IMR-90 (cell line): ENCODE results near the gene VWDE. TPM values are rescaled to one million over a fixed set of nuclear protein-coding genes. Genes with fewer than 3 reads are reported as not detected.

Experiments used
- ATAC-seq: fragments of 200-7000 bp; cut with Tn5 transposase; 2 replicates; pipeline ENCODE4 v1.9.1; 2020; ENCODE audit warnings: low read depth, mild to moderate bottlenecking, moderate library complexity
- BruUV-seq: library from RNA; stranded (reverse); fragments of 400-500 nt; replicated peaks from 2 replicates; lab custom pipeline; 2021; lab: Mats Ljungman, UMichigan
- CTCF ChIA-PET: fragments of 300-600 bp; formaldehyde crosslinking; extraction: SDS; loops from one replicate; lab custom pipeline; 2021; ENCODE audit warnings: antibody characterized with exemption; lab: Yijun Ruan, JAX
- POLR2A ChIA-PET: fragments of 300-600 bp; sonication (Branson Sonifier 250); formaldehyde crosslinking; loops from one replicate; lab custom pipeline; 2022; ENCODE audit warnings: antibody characterized with exemption; ENCODE audit not compliant: unreplicated experiment; lab: Charles Lee
- DNase-seq: peaks from one replicate; pipeline ENCODE4 v3.0.0; 2013
- H2AFZ ChIP-seq: replicated peaks from 2 replicates; pipeline ENCODE3; 2013; ENCODE audit warnings: low read length, mild to moderate bottlenecking; ENCODE audit not compliant: poor library complexity
- H2AK5ac ChIP-seq: 2 replicates; pipeline ENCODE4 v1.6.1; 2013; ENCODE audit warnings: low read depth, low read length, inconsistent platforms
- H2AK9ac ChIP-seq: replicated peaks from 2 replicates; pipeline ENCODE3; 2013; ENCODE audit warnings: mild to moderate bottlenecking, low read depth, low read length, moderate library complexity; ENCODE audit not compliant: poor library complexity
- H2BK120ac ChIP-seq: 2 replicates; pipeline ENCODE4 v1.6.1; 2013; ENCODE audit warnings: low read depth, low read length, inconsistent platforms
- H2BK15ac ChIP-seq: 3 replicates; pipeline ENCODE4 v1.6.1; 2013; ENCODE audit warnings: low read depth, low read length, inconsistent platforms
- H2BK20ac ChIP-seq: 2 replicates; pipeline ENCODE4 v1.6.1; 2013; ENCODE audit warnings: low read depth, mild to moderate bottlenecking, inconsistent platforms, low read length, moderate library complexity
- H2BK5ac ChIP-seq: 2 replicates; pipeline ENCODE4 v1.6.1; 2013; ENCODE audit warnings: mild to moderate bottlenecking, low read depth, low read length, inconsistent platforms; ENCODE audit not compliant: poor library complexity, severe bottlenecking
- H3K14ac ChIP-seq: replicated peaks from 2 replicates; pipeline ENCODE4 v1.6.1; 2013; ENCODE audit warnings: low read depth, low read length, inconsistent platforms
- H3K18ac ChIP-seq: 2 replicates; pipeline ENCODE4 v1.6.1; 2013; ENCODE audit warnings: low read depth, low read length, control low read depth
- H3K23ac ChIP-seq: 2 replicates; pipeline ENCODE4 v1.6.1; 2013; ENCODE audit warnings: low read depth, low read length, inconsistent platforms
- H3K27ac ChIP-seq: 2 replicates; pipeline ENCODE4 v1.5.1; 2013; ENCODE audit warnings: mild to moderate bottlenecking, control low read depth, low read length; ENCODE audit not compliant: insufficient read depth
- H3K27me3 ChIP-seq: 2 replicates; pipeline ENCODE4 v1.6.1; 2013; ENCODE audit warnings: low read length; ENCODE audit not compliant: control insufficient read depth, insufficient read depth
- H3K36me3 ChIP-seq: 2 replicates; pipeline ENCODE4 v1.6.1; 2013; ENCODE audit warnings: low read length, mixed read lengths; ENCODE audit not compliant: control insufficient read depth, insufficient read depth
- H3K4ac ChIP-seq: 2 replicates; pipeline ENCODE4 v1.6.1; 2013; ENCODE audit warnings: low read depth, low read length, inconsistent platforms
- H3K4me1 ChIP-seq: 2 replicates; pipeline ENCODE4 v1.6.1; 2013; ENCODE audit warnings: low read length, mixed read lengths; ENCODE audit not compliant: control insufficient read depth, insufficient read depth
- H3K4me2 ChIP-seq: 2 replicates; pipeline ENCODE4 v1.6.1; 2013; ENCODE audit warnings: low read depth, mild to moderate bottlenecking, control low read depth, low read length, moderate library complexity
- H3K4me3 ChIP-seq: 2 replicates; pipeline ENCODE4 v1.5.1; 2013; ENCODE audit warnings: low read depth, mild to moderate bottlenecking, control low read depth, low read length, moderate library complexity; ENCODE audit not compliant: insufficient read depth
- H3K56ac ChIP-seq: 2 replicates; pipeline ENCODE4 v1.6.1; 2013; ENCODE audit warnings: low read length, inconsistent platforms; ENCODE audit not compliant: insufficient read depth; ENCODE audit errors: extremely low read depth
- H3K79me1 ChIP-seq, 2 experiments: 2 replicates each; pipeline ENCODE4 v1.6.1; 2013; ENCODE audit warnings: low read length in 2 of 2, inconsistent platforms in 1 of 2, low read depth in 1 of 2
- H3K9ac ChIP-seq: 2 replicates; pipeline ENCODE4 v1.6.1; 2013; ENCODE audit warnings: low read depth, low read length, control low read depth
- H3K9me1 ChIP-seq: 2 replicates; pipeline ENCODE4 v1.6.1; 2013; ENCODE audit warnings: low read length, inconsistent platforms; ENCODE audit not compliant: insufficient read depth
- H3K9me3 ChIP-seq: 2 replicates; pipeline ENCODE4 v1.6.1; 2013; ENCODE audit warnings: low read length; ENCODE audit not compliant: control insufficient read depth, insufficient read depth
- H4K20me1 ChIP-seq: 2 replicates; pipeline ENCODE4 v1.6.1; 2013; ENCODE audit warnings: low read length, inconsistent platforms; ENCODE audit not compliant: insufficient read depth
- H4K5ac ChIP-seq: 2 replicates; pipeline ENCODE4 v1.6.1; 2013; ENCODE audit warnings: mild to moderate bottlenecking, low read depth, low read length, control low read depth
- H4K8ac ChIP-seq, 2 experiments: 2 replicates each; pipeline ENCODE4 v1.6.1; 2013; ENCODE audit warnings: low read depth in 2 of 2, low read length in 2 of 2, control low read depth in 1 of 2, inconsistent platforms in 1 of 2
- H4K91ac ChIP-seq: 2 replicates; pipeline ENCODE4 v1.6.1; 2013; ENCODE audit warnings: low read depth, low read length, inconsistent platforms; ENCODE audit not compliant: insufficient read depth
- BHLHE40 ChIP-seq: fragments of 150-350 bp; IDR thresholded peaks from 2 replicates; pipeline ENCODE4 v1.6.1; 2016; ENCODE audit warnings: mild to moderate bottlenecking, low read depth, low read length
- CEBPB ChIP-seq: IDR thresholded peaks from 2 replicates; pipeline ENCODE4 v1.6.1; 2012; ENCODE audit warnings: low read depth, low read length, improper control_type of control experiment
- CHD1 ChIP-seq: IDR thresholded peaks from 2 replicates; pipeline ENCODE4 v1.6.1; 2012; ENCODE audit warnings: low read depth, low read length, improper control_type of control experiment
- FOS ChIP-seq: fragments of 150-350 bp; IDR thresholded peaks from 2 replicates; pipeline ENCODE4 v1.6.1; 2016; ENCODE audit warnings: low read depth, low read length
- MAFK ChIP-seq: IDR thresholded peaks from 2 replicates; pipeline ENCODE4 v1.6.1; 2012; ENCODE audit warnings: low read depth, low read length, improper control_type of control experiment
- MAZ ChIP-seq: IDR thresholded peaks from 2 replicates; pipeline ENCODE4 v1.6.1; 2012; ENCODE audit warnings: low read depth, mild to moderate bottlenecking, low read length, improper control_type of control experiment, moderate library complexity, borderline replicate concordance
- MXI1 ChIP-seq: IDR thresholded peaks from 2 replicates; pipeline ENCODE4 v1.6.1; 2012; ENCODE audit warnings: low read depth, mild to moderate bottlenecking, low read length, moderate library complexity, borderline replicate concordance
- NFE2L2 ChIP-seq: fragments of 150-350 bp; IDR thresholded peaks from 2 replicates; pipeline ENCODE4 v1.6.1; 2016; ENCODE audit warnings: low read depth, mild to moderate bottlenecking, low read length
- POLR2A ChIP-seq: IDR thresholded peaks from 2 replicates; pipeline ENCODE4 v1.6.1; 2012; ENCODE audit warnings: mild to moderate bottlenecking, low read depth, low read length
- RAD21 ChIP-seq: IDR thresholded peaks from 2 replicates; pipeline ENCODE4 v1.6.1; 2012; ENCODE audit warnings: low read length, improper control_type of control experiment
- RCOR1 ChIP-seq: IDR thresholded peaks from 2 replicates; pipeline ENCODE4 v1.6.1; 2012; ENCODE audit warnings: mild to moderate bottlenecking, low read length, improper control_type of control experiment; ENCODE audit not compliant: insufficient replicate concordance
- RFX5 ChIP-seq: IDR thresholded peaks from 2 replicates; pipeline ENCODE4 v1.8.0; 2012; ENCODE audit warnings: low read depth, mild to moderate bottlenecking, low read length, moderate library complexity
- SMC3 ChIP-seq: fragments of 150-350 bp; IDR thresholded peaks from 2 replicates; pipeline ENCODE4 v1.6.1; 2016; ENCODE audit warnings: low read depth, mild to moderate bottlenecking, antibody characterized with exemption, low read length, moderate library complexity
- WGBS, 2 experiments: methylation state at CpG; one replicate each; pipeline versions ENCODE4 v1.1.5 to v1.1.7; 2013; ENCODE audit warnings: missing lambda C conversion rate in 2 of 2; ENCODE audit not compliant: insufficient read length in 1 of 2; ENCODE audit errors: extremely low coverage in 2 of 2; 5-methylcytosine and 5-hydroxymethylcytosine counted together
- dilution Hi-C: fragments of 300-500 bp; cut with HindIII; formaldehyde crosslinking; loops from one replicate; pipeline ENCODE4 v1.14.3; 2018; ENCODE audit warnings: low sequenced_read_pairs; ENCODE audit not compliant: unreplicated experiment
- in situ Hi-C: fragments of 300-500 bp; cut with MboI; formaldehyde crosslinking; loops from 3 replicates; pipeline ENCODE4 v1.14.3; 2019; ENCODE audit warnings: low sequenced_read_pairs, inconsistent platforms, mixed read lengths
- intact Hi-C: fragments of 100-400 bp; cut with micrococcal nuclease; formaldehyde crosslinking; loops from 2 replicates; pipeline ENCODE4 v1.10.0; 2022
- polyA plus RNA-seq, 3 experiments: library from polyadenylated mRNA; depleted of rRNA; stranded (reverse); fragments of >200 nt; gene quantifications; 2 replicates each; pipeline ENCODE4 v1.2.3, GENCODE V29; 2012; ENCODE audit warnings: low replicate concordance in 1 of 3
- total RNA-seq: library from RNA; depleted of rRNA; stranded (reverse); fragments of >200 nt; gene quantifications from 2 replicates; pipeline ENCODE4 v1.2.3, GENCODE V29; 2012
- TF ChIP-seq, protein P1 (sequence below): fragments of 150-350 bp; IDR thresholded peaks from 2 replicates; pipeline ENCODE4 v1.6.1; 2016; ENCODE audit warnings: low read depth, mild to moderate bottlenecking, low read length, moderate library complexity, borderline replicate concordance
- TF ChIP-seq, protein P2 (sequence below): fragments of 150-350 bp; IDR thresholded peaks from 2 replicates; pipeline ENCODE4 v1.6.1; 2017; ENCODE audit warnings: mild to moderate bottlenecking, antibody characterized with exemption, low read length, low read depth
- TF ChIP-seq, protein P3 (sequence below): conservative IDR thresholded peaks from 2 replicates; pipeline ENCODE4 v1.5.1; 2012; ENCODE audit warnings: mild to moderate bottlenecking, low read depth, low read length, improper control_type of control experiment

Gene VWDE
- total and polyA plus RNA-seq, 2 of the 4 experiments (the other 2 are of a cell fraction): 0.05 to 0.18 TPM

DNA sequence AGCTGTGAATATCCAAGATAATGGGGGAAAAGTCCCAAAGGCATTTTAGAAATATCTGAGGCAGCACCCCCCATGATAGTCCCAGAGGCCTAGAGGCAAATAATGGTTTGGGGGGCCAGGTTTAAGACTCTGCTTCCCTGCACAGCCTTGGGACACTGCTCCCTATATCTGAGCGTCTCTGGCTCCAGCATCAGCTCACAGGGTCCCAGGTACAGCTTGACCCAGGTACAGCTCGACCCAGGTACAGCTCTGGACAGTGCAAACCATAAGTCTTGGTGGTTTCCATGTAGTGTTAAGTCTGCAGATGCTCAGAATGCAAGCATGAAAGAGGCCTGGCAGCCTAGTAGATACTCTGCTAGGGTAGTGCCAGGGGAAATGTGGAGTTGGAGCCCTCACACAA is 47.0 kb upstream of the VWDE start:
- Histone ChIP-seq H3K9ac (no peak overlapping the region), H2BK15ac (no peak overlapping the region), H3K56ac (no peak overlapping the region), H4K20me1 (no peaks in the 10 kb centered on the region), H3K4me3 (no peak overlapping the region), H3K18ac (no peak overlapping the region), H3K23ac (no peak overlapping the region), H4K8ac (no peak overlapping the region), H2BK120ac (no peak overlapping the region), H2BK5ac (no peak overlapping the region), H3K4me2 (no peak overlapping the region), H3K9me1 (no peaks in the 10 kb centered on the region), H3K14ac (no peak overlapping the region), H3K27ac (no peak overlapping the region), H2AFZ (no peak overlapping the region), H3K9me3 (no peaks in the 10 kb centered on the region), H4K91ac (no peak overlapping the region), H3K79me1 (no peaks in the 10 kb centered on the region), H4K5ac (no peak overlapping the region), H2BK20ac (no peak overlapping the region), H3K27me3 (no peaks in the 10 kb centered on the region), H3K4ac (no peak overlapping the region), H2AK9ac (no peak overlapping the region), H2AK5ac (no peak overlapping the region), H3K36me3 (no peaks in the 10 kb centered on the region), H3K4me1 (no peaks in the 10 kb centered on the region)
- BruUV-seq: no TSS peak
- in situ Hi-C loops (no loop called here), intact Hi-C loops (no loop called here), dilution Hi-C loops (no loop called here)
- ATAC-seq (no peak), DNase-seq (no peak)
- no CpG with 5 or more reads among the region's 2 CpGs for WGBS, 2 experiments
- CTCF ChIA-PET: interaction anchor here (1.5 kb wide), 1 partner anchor 17 kb away, joined by 4 read pairs; no protein-coding TSS in a partner anchor
- no peak for TF ChIP-seq SMC3
- no peak for TF ChIP-seq MXI1
- TF ChIP-seq, protein P1, sequence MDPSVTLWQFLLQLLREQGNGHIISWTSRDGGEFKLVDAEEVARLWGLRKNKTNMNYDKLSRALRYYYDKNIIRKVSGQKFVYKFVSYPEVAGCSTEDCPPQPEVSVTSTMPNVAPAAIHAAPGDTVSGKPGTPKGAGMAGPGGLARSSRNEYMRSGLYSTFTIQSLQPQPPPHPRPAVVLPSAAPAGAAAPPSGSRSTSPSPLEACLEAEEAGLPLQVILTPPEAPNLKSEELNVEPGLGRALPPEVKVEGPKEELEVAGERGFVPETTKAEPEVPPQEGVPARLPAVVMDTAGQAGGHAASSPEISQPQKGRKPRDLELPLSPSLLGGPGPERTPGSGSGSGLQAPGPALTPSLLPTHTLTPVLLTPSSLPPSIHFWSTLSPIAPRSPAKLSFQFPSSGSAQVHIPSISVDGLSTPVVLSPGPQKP: no peak
- no peak for TF ChIP-seq RAD21
- TF ChIP-seq POLR2A: no peak
- TF ChIP-seq, protein P2, sequence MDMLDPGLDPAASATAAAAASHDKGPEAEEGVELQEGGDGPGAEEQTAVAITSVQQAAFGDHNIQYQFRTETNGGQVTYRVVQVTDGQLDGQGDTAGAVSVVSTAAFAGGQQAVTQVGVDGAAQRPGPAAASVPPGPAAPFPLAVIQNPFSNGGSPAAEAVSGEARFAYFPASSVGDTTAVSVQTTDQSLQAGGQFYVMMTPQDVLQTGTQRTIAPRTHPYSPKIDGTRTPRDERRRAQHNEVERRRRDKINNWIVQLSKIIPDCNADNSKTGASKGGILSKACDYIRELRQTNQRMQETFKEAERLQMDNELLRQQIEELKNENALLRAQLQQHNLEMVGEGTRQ: no peak
- no peak for TF ChIP-seq CEBPB
- TF ChIP-seq FOS: no peak
- TF ChIP-seq MAZ: no peak
- no peak for TF ChIP-seq MAFK
- TF ChIP-seq RFX5: no peak
- TF ChIP-seq, protein P3, sequence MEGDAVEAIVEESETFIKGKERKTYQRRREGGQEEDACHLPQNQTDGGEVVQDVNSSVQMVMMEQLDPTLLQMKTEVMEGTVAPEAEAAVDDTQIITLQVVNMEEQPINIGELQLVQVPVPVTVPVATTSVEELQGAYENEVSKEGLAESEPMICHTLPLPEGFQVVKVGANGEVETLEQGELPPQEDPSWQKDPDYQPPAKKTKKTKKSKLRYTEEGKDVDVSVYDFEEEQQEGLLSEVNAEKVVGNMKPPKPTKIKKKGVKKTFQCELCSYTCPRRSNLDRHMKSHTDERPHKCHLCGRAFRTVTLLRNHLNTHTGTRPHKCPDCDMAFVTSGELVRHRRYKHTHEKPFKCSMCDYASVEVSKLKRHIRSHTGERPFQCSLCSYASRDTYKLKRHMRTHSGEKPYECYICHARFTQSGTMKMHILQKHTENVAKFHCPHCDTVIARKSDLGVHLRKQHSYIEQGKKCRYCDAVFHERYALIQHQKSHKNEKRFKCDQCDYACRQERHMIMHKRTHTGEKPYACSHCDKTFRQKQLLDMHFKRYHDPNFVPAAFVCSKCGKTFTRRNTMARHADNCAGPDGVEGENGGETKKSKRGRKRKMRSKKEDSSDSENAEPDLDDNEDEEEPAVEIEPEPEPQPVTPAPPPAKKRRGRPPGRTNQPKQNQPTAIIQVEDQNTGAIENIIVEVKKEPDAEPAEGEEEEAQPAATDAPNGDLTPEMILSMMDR: no peak
- no peak for TF ChIP-seq CHD1
- no peak for TF ChIP-seq BHLHE40
- no peak for TF ChIP-seq RCOR1
- TF ChIP-seq NFE2L2: no peak
- POLR2A ChIA-PET: no interaction called here
